CD4-positive, alpha-beta T cell treated with Interleukin-17A for 4 hours (primary cell): ENCODE data around the gene PIK3R2.

Experiments used
- DNase-seq: peaks from one replicate; pipeline ENCODE4 v3.0.0-alpha.2; 2020; ENCODE audit warnings: mixed read lengths

The PIK3R2 gene

GRCh38 chr19:18126097-18126496, 26.9 kb upstream of the PIK3R2 start:
- DNase-seq: no peak

GRCh38 chr19:18128044-18128443, 24.9 kb upstream of the PIK3R2 start:
- no peak for DNase-seq

GRCh38 chr19:18128805-18129204, 24.2 kb upstream of the PIK3R2 start:
- DNase-seq: no peak

DNA sequence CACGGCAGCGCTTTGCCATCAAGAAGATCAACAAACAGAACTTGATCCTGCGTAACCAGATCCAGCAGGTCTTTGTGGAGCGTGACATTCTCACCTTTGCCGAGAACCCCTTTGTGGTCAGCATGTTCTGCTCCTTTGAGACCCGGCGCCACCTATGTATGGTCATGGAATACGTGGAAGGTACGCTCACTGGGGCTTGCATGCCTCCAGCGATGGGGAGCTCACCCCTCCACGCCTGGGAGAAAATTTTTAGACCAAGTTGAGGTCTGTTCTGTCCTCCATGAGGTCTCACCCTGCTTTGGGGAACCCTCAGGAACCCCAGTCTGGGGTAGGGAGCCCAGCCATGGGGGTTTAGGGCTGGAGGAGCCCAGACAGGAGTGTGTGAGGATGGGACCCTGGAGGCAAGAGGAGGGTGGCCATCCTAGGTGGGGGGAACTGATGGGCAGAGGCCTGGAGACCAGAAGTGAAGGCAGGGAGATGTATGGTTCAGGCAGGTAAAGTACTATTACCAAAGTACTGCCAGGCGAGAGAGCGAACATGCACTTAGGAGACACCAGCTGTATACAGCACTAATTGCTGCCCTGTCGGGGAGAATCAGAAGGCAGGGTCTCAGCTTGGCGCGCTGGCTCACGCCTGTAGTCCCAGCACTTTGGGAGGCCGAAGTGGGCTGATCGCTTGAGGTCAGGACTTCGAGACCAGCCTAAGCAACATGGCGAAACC, 22.3 kb upstream of the PIK3R2 start:
- DNase-seq: no peak

DNA sequence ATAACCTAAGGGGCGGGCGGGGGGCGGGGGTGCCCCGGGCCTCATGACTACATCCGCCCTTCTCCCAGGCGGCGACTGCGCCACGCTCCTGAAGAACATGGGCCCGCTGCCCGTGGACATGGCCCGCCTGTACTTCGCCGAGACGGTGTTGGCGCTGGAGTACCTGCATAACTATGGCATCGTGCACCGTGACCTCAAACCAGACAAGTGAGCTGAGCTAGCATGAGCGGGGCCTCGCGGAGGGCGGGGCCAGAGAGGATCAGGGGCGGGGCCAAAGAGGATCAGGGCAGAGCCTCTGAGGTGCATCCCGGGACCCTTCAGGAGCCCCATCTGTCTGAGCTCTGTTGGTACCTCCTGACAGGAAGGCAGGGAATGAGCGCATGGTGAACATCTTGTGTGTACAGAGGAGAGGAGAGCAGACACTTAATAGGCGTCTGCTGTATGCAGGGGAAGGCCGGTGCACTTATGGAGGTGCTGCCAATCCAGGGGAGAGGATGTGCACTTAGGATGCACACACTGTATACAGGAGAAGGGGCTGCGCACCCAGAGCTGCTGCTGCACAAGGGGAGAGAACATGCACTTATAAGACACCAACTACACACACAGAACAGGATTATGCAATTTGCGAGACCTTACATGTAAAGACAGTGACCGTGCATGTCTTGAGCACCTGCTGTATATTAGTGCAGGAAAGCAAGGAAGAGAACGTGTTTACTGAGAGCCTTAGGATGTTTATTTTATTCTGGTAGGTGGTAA, 20.9 kb upstream of the PIK3R2 start:
- DNase-seq: no peak

GRCh38 chr19:18135712-18136584, 17.0 kb upstream of the PIK3R2 start:
- no peak for DNase-seq

DNA sequence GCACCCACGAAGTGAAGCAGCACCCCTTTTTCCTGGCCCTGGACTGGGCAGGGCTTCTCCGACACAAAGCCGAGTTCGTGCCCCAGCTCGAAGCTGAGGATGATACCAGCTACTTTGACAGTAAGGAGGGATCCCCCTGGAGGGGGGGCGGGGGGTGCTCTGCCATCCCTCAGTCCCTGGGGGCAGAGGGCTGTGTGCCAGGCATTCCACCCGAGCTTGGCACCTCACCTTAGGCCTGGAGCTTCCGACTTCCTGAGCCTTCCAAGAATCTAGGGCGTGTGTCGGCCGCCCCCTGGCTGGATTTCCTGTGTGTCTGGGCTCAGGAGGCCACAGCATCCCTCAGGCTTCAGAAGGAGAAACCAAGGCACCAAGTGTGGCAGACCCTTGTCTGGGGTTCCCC, 15.7 kb upstream of the PIK3R2 start:
- no peak for DNase-seq

DNA sequence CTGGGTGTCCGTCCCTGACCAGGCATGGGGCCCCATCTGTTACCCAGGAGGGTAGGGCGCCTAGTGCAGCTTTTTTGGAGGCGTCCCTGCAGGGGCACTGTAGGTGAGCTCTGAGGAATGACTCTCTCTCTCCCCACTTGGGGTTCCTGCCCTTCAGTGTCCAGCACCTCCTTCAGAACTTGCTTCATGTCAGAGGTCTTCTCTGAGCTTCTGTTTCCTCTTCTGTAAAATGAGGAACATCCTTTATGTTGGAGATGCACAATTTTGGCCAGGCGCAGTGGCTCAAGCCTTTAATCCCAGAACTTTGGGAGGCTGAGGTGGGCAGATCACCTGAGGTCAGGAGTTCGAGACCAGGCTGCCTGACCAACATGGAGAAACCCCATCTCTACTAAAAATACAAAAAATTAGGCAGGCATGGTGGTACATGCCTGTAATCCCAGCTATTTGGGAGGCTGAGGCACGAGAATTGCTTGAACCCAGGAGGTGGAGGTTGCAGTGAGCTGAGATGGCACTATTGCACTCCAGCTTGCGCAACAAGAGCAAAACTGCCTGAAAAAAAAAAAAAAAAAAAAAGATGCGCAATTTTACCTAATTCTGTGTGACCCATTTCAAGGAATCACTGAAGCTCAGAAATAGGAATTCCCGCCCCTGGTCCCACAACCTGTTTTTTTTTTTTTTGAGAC, 15.2 kb upstream of the PIK3R2 start:
- DNase-seq: no peak

GRCh38 chr19:18140473-18140872, 12.5 kb upstream of the PIK3R2 start:
- DNase-seq: no peak

GRCh38 chr19:18141031-18141430, 11.9 kb upstream of the PIK3R2 start:
- DNase-seq: no peak

GRCh38 chr19:18143902-18144301, 9.1 kb upstream of the PIK3R2 start:
- no peak for DNase-seq

GRCh38 chr19:18144361-18144760, 8.6 kb upstream of the PIK3R2 start:
- no peak for DNase-seq

DNA sequence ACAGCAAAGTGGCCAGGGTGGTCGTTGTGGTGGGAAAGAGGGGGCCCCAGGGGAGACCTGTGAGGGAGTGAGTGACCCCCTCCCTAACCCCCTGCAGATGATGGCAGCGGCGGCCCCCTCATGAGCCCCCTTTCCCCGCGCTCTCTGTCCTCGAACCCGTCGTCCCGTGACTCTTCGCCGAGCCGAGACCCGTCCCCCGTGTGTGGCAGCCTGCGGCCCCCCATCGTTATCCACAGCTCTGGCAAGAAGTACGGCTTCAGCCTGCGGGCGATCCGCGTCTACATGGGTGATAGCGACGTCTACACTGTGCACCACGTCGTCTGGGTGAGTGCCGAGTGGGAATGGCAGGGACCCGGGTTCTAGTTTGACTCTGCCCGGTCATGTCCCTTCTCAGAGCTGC, 8.1 kb upstream of the PIK3R2 start:
- DNase-seq: no peak

DNA sequence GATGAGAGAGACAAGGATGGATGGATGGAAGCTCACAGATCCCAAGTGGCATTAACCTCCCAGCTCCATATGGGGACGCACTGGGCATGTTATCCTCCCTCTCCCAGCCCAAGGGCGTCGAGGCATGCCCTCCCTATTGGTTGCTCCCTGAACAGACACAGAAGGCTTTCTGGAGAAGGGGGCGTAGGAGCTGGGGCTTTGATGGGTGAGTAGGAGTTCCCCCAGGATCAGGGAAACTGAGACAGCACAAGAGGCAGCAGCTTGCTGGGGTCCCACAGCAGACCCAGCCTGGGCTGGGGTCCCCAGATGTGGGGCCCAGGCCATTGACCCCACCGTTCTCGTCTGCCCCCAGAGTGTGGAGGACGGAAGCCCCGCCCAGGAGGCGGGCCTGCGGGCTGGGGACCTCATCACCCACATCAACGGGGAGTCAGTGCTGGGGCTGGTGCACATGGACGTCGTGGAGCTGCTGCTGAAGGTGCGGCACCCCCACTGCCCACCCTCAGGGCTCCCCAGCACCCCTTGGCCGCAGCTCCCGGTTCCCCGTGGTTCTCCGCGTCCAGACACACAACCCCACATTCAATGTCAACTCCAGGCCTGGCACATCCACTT, 7.5 kb upstream of the PIK3R2 start:
- no peak for DNase-seq

DNA sequence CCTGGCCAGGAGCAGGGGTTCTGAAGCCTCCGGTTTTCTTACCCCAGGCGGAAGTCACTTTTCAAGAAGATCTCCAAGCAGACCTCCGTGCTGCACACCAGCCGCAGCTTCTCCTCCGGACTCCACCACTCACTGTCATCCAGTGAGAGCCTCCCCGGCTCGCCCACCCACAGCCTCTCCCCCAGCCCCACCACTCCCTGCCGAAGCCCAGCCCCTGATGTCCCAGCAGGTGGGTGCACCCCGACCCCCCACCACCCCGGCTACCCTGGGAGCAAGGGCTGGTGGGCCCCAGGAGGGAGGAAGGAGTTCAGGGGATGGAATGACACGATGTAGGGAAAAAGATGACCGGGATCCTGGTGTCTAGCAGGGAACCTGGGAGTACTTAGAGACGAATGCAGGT, 5.6 kb upstream of the PIK3R2 start:
- DNase-seq: no peak

DNA sequence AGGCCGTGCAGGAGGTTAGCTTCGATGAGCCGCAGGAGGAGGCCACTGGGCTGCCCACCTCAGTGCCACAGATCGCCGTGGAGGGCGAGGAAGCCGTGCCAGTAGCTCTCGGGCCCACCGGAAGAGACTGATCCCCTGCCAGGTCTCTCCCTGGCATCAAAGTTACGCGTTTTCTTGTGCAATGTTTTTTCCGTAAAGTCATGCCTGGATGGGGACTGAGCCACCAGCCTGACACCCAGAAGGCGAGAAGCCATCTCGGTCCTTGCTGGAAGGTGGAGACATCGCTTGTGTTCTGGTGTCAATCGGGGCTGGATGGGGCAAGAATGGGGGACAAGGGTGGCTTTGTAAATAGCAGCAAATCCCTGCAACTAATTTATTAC, 3.4 kb upstream of the PIK3R2 start:
- DNase-seq: no peak

DNA sequence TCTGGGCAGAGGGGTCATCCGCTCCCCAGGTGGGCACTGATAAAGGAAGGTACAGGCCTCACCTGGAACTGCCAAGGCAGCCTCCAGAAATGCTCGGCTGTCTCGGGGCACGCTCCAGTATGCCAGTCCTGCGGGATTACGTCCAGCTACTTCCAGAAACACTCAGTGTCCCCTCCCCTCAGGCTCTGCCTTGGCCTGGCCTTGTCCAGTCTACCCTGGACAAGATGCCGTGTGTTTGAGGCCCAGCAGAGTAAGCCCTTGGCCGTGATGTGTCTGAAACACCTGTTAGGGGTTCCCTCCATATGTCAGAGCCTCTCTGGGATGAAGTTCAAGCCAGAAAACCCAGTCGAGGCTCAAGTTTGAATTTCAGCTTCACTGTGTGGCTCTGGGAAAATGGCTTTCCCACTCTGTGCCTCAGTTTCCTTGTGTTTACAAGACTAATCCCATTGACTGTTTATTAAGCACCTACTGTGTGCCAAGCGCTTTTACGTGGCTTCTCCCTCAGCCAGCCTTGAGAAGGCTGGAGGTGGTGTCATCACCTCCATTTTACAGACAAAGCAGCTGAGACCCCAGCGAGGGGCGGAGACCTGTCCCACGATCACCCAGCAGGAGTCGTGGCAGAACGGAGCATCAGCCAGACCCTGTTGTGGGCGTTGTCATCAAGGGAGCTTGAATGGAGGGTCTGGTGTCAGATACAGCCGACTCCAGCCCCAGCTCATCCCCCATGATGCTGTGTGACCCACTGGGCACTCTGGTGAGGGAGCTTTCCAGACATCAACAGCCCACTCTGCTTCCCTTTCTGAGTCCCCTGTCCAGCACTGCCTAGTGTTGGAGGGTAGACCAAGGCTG, 2.0 kb upstream of the PIK3R2 start:
- no peak for DNase-seq

DNA sequence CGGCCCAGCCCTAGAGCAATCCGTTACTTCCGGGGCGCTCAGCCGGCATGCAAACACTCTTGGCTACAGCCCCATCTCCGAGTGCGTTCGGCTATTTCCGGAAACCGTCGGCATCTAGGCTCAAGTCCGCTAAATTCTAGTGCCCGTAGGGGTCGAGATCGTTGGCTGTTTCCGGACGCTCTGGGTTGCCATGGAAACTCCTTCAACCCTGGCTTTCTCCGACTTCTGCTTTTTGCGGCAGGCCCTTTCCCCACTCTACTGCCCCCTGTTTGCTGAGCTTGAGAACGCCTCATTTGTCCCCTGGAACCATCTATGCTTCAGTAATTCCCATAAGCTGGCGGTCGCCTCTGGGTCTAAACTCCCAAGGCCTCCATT, 534 bp upstream of the PIK3R2 start:
- DNase-seq: peak; percentile 99

DNA sequence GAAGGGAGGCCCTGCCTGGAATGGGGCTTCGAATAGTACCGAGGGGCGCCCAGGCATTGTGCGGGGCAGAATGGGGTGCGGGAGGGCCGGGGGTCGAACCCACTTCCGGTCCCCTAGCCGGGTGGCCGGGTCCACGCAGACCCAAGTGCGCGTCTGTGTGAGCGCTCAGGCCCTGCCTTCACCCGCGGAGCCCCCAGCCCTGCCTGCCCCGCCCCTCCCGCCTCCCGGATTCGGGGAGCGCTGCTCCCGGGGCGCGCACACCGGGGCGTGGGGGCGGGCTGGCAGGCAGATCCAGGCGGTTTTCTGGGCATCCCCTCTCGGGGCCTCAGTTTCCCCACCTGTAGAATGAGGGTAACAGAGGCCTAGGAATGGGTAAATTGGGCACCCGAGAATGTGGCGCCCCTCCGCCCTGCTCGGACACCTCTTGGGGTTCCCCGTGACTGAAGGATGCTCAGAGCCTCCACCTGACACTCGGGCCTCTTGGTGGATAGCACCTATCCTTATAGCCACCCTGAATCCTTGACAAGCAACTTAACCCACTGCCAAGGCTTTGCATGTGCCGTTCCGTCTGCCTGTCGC, 682 bp downstream of the PIK3R2 start:
- peak; percentile 48 for DNase-seq

DNA sequence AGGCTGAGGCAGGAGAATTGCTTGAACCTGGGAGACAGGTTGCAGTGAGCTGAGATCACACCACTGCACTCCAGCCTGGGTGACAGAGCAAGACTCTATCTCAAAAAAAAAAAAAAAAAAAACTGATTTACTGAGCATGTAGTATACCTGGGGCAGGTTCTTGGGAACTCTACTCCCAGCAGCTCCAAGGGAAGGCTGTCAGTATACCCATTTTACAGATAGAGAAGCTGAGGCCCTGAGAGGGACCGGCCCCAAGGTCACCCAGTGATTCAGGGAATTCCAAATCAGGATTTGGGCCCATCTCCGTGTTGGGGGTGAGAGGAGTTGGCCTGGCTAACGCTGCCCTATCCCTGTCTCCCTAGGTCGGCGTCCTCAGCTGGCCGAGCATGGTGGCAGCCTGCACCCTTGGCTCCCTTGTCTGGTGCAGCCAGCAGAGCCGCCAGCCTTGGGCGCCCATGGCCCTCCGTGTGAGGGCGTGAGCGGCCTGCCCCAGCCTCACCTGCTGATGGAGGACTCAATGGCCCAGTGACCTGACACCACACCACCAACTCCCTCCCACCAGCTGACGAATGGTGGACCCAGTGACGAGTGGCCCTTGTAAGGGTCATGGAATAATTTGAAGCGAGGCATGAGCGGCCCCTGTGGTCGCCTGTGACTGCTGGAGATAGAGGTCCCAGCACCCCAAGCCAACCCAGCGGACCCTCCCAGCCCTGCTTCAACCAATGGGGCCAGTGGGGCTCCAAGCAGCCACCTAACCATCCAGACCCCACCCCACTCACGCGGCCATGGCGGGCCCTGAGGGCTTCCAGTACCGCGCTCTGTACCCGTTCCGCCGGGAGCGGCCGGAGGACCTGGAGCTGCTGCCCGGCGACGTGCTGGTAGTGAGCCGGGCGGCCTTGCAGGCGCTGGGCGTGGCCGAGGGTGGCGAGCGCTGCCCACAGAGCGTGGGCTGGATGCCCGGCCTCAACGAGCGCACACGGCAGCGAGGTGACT, 2.4 kb downstream of the PIK3R2 start:
- no peak for DNase-seq
